K562 (cell line): ENCODE results near the gene MYO3B. TPM values are rescaled to one million over a fixed set of nuclear protein-coding genes. Genes with fewer than 3 reads are reported as not detected.
"Not testable (repeated sequence)": the region's sequence is repeated elsewhere in the genome, so short reads cannot be mapped to it uniquely, and the experiment has no call there.

Source experiments
- ATAC-seq: fragments of 200-7000 bp; cut with Tn5 transposase; 3 replicates; pipeline ENCODE4 v1.9.1; 2020; ENCODE audit warnings: moderate library complexity
- BruUV-seq: library from RNA; stranded (reverse); fragments of 400-500 nt; replicated peaks from 2 replicates; lab custom pipeline; 2021; lab: Mats Ljungman, UMichigan
- CTCF ChIA-PET: fragments of 300-600 bp; formaldehyde crosslinking; extraction: SDS; loops from one replicate; lab custom pipeline; 2021; ENCODE audit warnings: low intra/inter-chr PET ratio; lab: Yijun Ruan, JAX
- POLR2A ChIA-PET: fragments of 300-600, 350-650 bp; sonication (Branson Sonifier 250); formaldehyde crosslinking; extraction: SDS; loops from one replicate; lab custom pipeline; 2021; ENCODE audit warnings: antibody characterized with exemption, inconsistent platforms; lab: Yijun Ruan, JAX
- DNase-seq, 4 experiments: peaks; one replicate each; pipeline versions ENCODE4 v3.0.0 to v3.0.0-alpha.2; 2011 to 2018; ENCODE audit warnings: low spot score in 3 of 4, mixed read lengths in 3 of 4; ENCODE audit errors: extremely low read depth in 1 of 4
- FAIRE-seq: peaks from 2 replicates; lab custom pipeline; 2011; peaks lifted over from hg19 to GRCh38; lab: Jason Lieb, UNC
- H2AFZ ChIP-seq: 2 replicates; pipeline ENCODE4 v1.6.0; 2011; ENCODE audit warnings: low read depth, low read length, control low read depth, inconsistent platforms
- H3K27ac ChIP-seq: fragments of 200-600 bp; 3 replicates; pipeline ENCODE4 v1.8.0; 2011; ENCODE audit warnings: low read depth, mild to moderate bottlenecking, control low read depth, inconsistent platforms, low read length, moderate library complexity, mixed read lengths; ENCODE audit errors: extremely low read depth
- H3K27me3 ChIP-seq, 2 experiments: fragments of 300-600 bp in 1 of 2; 2 replicates in 1 of 2; 3 replicates in 1 of 2; pipeline versions ENCODE4 v1.6.0 to v1.8.0; 2011; ENCODE audit warnings: inconsistent platforms in 2 of 2, low read length in 2 of 2, mild to moderate bottlenecking in 1 of 2, mixed read lengths in 1 of 2, moderate library complexity in 1 of 2; ENCODE audit not compliant: control insufficient read depth in 2 of 2, insufficient read depth in 2 of 2
- H3K36me3 ChIP-seq: fragments of 300-600 bp; 3 replicates; pipeline ENCODE4 v1.8.0; 2011; ENCODE audit warnings: mild to moderate bottlenecking, low read length, inconsistent platforms; ENCODE audit not compliant: control insufficient read depth, insufficient read depth
- H3K4me1 ChIP-seq, 2 experiments: fragments of 200-600 bp in 1 of 2; replicated peaks in 1 of 2; 2 replicates in 1 of 2; 3 replicates in 1 of 2; pipeline versions ENCODE4 v1.5.1 to v1.8.0; 2011; ENCODE audit warnings: inconsistent platforms in 2 of 2, low read length in 2 of 2, mild to moderate bottlenecking in 1 of 2, mixed read lengths in 1 of 2, moderate library complexity in 1 of 2; ENCODE audit not compliant: control insufficient read depth in 2 of 2, insufficient read depth in 2 of 2
- H3K4me2 ChIP-seq: 2 replicates; pipeline ENCODE4 v1.6.1; 2011; ENCODE audit warnings: low read length, control low read depth, inconsistent platforms, mixed read lengths; ENCODE audit not compliant: insufficient read depth
- H3K4me3 ChIP-seq: fragments of 200-600 bp; sonication (generic), shearing (Covaris generic); 2 replicates; pipeline ENCODE4 v1.5.1; 2016; ENCODE audit warnings: control low read depth, inconsistent platforms
- H3K79me2 ChIP-seq: fragments of 200-600 bp; 3 replicates; pipeline ENCODE4 v1.8.0; 2011; ENCODE audit warnings: low read length, inconsistent platforms; ENCODE audit not compliant: control insufficient read depth, insufficient read depth
- H3K9ac ChIP-seq, 2 experiments: 2 replicates each; pipeline versions ENCODE4 v1.6.0 to v1.6.1; 2011; ENCODE audit warnings: low read depth in 2 of 2, low read length in 2 of 2, control low read depth in 1 of 2, inconsistent platforms in 1 of 2, mild to moderate bottlenecking in 1 of 2, mixed read lengths in 1 of 2; ENCODE audit not compliant: insufficient read depth in 1 of 2
- H3K9me1 ChIP-seq: one replicate; pipeline ENCODE4 v1.6.0; 2011; ENCODE audit warnings: inconsistent platforms, mild to moderate bottlenecking, low read length, moderate library complexity; ENCODE audit not compliant: control insufficient read depth, insufficient read depth
- H3K9me3 ChIP-seq: replicated peaks from 2 replicates; pipeline ENCODE4 v1.5.1; 2011; ENCODE audit warnings: low read depth, low read length, inconsistent platforms; ENCODE audit not compliant: control insufficient read depth, insufficient read depth
- H4K20me1 ChIP-seq: replicated peaks from 2 replicates; pipeline ENCODE4 v1.6.1; 2011; ENCODE audit warnings: low read length, inconsistent platforms, mixed read lengths; ENCODE audit not compliant: control insufficient read depth, insufficient read depth
- ARNT ChIP-seq, 2 experiments: fragments of 450-650 bp; IDR thresholded peaks; 2 replicates each; pipeline ENCODE4 v1.6.1; 2016; ENCODE audit warnings: mild to moderate bottlenecking in 1 of 2
- BCOR ChIP-seq: fragments of 450-650 bp; IDR thresholded peaks from 2 replicates; pipeline ENCODE4 v1.6.1; 2016
- GABPA ChIP-seq: fragments of 200-800 bp; sonication (Bioruptor generic); conservative IDR thresholded peaks from 2 replicates; pipeline ENCODE4 v1.6.1; 2016; ENCODE audit warnings: low read depth, missing genetic modification characterization, missing compliant biosample characterization
- KDM1A ChIP-seq, 2 experiments: fragments of 450-650 bp; IDR thresholded peaks; 2 replicates each; pipeline ENCODE4 v1.6.1; 2016; ENCODE audit warnings: mild to moderate bottlenecking in 2 of 2
- RAD21 ChIP-seq, 2 experiments: fragments of 250-450 bp in 1 of 2; fragments of 450-650 bp in 1 of 2; sonication (Bioruptor Pico) in 1 of 2; formaldehyde crosslinking in 1 of 2; IDR thresholded peaks in 1 of 2; conservative IDR thresholded peaks in 1 of 2; 2 replicates each; pipeline versions ENCODE4 v1.4.0 to v1.8.0; 2020 to 2022; ENCODE audit warnings: mild to moderate bottlenecking in 2 of 2, moderate library complexity in 1 of 2
- RBM25 ChIP-seq: fragments of 200-400 bp; formaldehyde crosslinking; IDR thresholded peaks from 2 replicates; pipeline ENCODE4 v1.6.1; 2018; ENCODE audit warnings: low read length, low read depth, moderate library complexity; ENCODE audit not compliant: severe bottlenecking
- ZNF146 ChIP-seq: IDR thresholded peaks from one replicate; pipeline ENCODE4 v1.6.1; 2018; ENCODE audit warnings: missing compliant biosample characterization; ENCODE audit not compliant: unreplicated experiment
- ZNF263 ChIP-seq: sonication (generic); formaldehyde crosslinking; IDR thresholded peaks from 2 replicates; pipeline ENCODE4 v1.8.0; 2022; ENCODE audit warnings: mild to moderate bottlenecking, missing genetic modification reagents, borderline replicate concordance
- WGBS: fragments of 100-300 bp; shearing (Covaris generic); methylation state at CpG from one replicate; pipeline ENCODE4 v1.1.6; 2016; ENCODE audit warnings: low coverage, mixed read lengths; ENCODE audit not compliant: insufficient coverage; ENCODE audit errors: missing lambda C conversion rate; 5-methylcytosine and 5-hydroxymethylcytosine counted together
- in situ Hi-C: fragments of 300-500 bp; cut with MboI; formaldehyde crosslinking; loops from 4 replicates; pipeline ENCODE4 v1.15.0; 2018; ENCODE audit warnings: inconsistent platforms, mixed read lengths
- intact Hi-C: fragments of 100-400 bp; cut with micrococcal nuclease; formaldehyde crosslinking; loops from 2 replicates; pipeline ENCODE4 v1.14.2; 2022
- polyA plus RNA-seq, 8 experiments: library from polyadenylated mRNA; depleted of rRNA in 4 of 8; stranded (reverse) in 5 of 8; unstranded in 3 of 8; fragments of >200 nt; fragmentation: Nextera tagmentation in 2 of 8; fragmentation: Illumina TruSeq in 1 of 8; extraction: Ambion mirVana in 2 of 8; extraction: Trizol in 1 of 8; gene quantifications; 2 replicates each; pipeline versions ENCODE4 v1.2.1 to v1.2.3, GENCODE V29; 2011 to 2014; ENCODE audit warnings: inconsistent platforms in 1 of 8, missing spikeins in 1 of 8
- total RNA-seq, 7 experiments: library from RNA; depleted of rRNA in 6 of 7; stranded (reverse); fragments of >200 nt in 6 of 7; fragmentation: Illumina TruSeq in 2 of 7; extraction: Trizol in 2 of 7; gene quantifications; 2 replicates each; pipeline versions ENCODE4 v1.2.1 to v1.2.3, GENCODE V29; 2011 to 2021; ENCODE audit warnings: low replicate concordance in 1 of 7
- TF ChIP-seq, protein P1 (sequence below), 2 experiments: fragments of 250-450 bp in 1 of 2; fragments of 450-650 bp in 1 of 2; sonication (Bioruptor Pico) in 1 of 2; IDR thresholded peaks; 2 replicates each; pipeline versions ENCODE4 v1.6.1 to v1.8.0; 2016 to 2021; ENCODE audit warnings: mild to moderate bottlenecking in 2 of 2, moderate library complexity in 2 of 2, missing compliant biosample characterization in 1 of 2, missing genetic modification characterization in 1 of 2
- TF ChIP-seq, protein P2 (sequence below), 3 experiments: IDR thresholded peaks in 2 of 3; conservative IDR thresholded peaks in 1 of 3; 2 replicates each; pipeline ENCODE4 v1.5.1; 2011 to 2012; ENCODE audit warnings: low read length in 3 of 3, mild to moderate bottlenecking in 3 of 3, control low read depth in 2 of 3, improper control_type of control experiment in 1 of 3, inconsistent platforms in 1 of 3, low read depth in 1 of 3, mixed read lengths in 1 of 3, moderate library complexity in 1 of 3; ENCODE audit not compliant: insufficient read depth in 2 of 3

The MYO3B gene
- total and polyA plus RNA-seq, 9 of the 15 experiments (the other 6 are each of a cell fraction or from before 2014, with no cell fraction given) = 2.7 to 6.5 (median 3.6) TPM

DNA sequence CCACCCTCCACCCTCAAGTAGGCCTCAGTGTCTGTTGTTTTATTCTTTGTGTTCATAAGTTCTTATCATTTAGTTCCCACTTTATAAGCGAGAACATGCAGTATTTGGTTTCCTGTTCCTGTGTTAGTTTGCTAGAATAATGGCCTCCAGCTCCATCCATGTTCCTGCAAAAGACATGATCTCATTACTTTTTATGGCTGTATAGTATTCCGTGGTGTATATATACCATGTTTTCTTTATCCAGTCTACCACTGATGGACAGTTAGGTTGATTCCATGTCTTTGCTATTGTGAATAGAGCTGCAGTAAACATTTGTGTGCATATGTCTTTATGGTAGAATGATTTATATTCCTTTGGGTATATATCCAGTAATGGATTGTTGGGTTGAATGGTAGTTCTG is 101.7 kb downstream of the MYO3B start:
- H4K20me1 ChIP-seq, FAIRE-seq, H3K27me3 ChIP-seq, intact Hi-C loops, ATAC-seq, POLR2A ChIA-PET, BruUV-seq, H3K4me3 ChIP-seq, H3K79me2 ChIP-seq, H3K9me3 ChIP-seq, CTCF ChIA-PET, in situ Hi-C loops, H3K27ac ChIP-seq, H3K4me2 ChIP-seq, H3K36me3 ChIP-seq, H2AFZ ChIP-seq, H3K4me1 ChIP-seq, DNase-seq, H3K9me1 ChIP-seq, H3K9ac ChIP-seq: not testable (repeated sequence)
- TF ChIP-seq RBM25 (peak; percentile 61), ZNF146 (CRISPR knock-in tag) (peak; percentile 98), BCOR (peak; percentile 61), KDM1A (IDR thresholded peaks at IDR 0.05) (peak in 1 of 2 experiments; percentile 45; a peak in 1 of 4 replicates)
- TF ChIP-seq, protein P1, sequence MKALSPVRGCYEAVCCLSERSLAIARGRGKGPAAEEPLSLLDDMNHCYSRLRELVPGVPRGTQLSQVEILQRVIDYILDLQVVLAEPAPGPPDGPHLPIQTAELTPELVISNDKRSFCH (CRISPR knock-in tag; IDR thresholded peaks at IDR 0.05) = not testable (repeated sequence)
- TF ChIP-seq, protein P1 (tag; IDR thresholded peaks at IDR 0.05) = 0 out of 2 replicates have a peak, but pooled peaks have one; percentile 33
- WGBS = 86% methylated on average over 2 of the region's 2 CpGs

DNA sequence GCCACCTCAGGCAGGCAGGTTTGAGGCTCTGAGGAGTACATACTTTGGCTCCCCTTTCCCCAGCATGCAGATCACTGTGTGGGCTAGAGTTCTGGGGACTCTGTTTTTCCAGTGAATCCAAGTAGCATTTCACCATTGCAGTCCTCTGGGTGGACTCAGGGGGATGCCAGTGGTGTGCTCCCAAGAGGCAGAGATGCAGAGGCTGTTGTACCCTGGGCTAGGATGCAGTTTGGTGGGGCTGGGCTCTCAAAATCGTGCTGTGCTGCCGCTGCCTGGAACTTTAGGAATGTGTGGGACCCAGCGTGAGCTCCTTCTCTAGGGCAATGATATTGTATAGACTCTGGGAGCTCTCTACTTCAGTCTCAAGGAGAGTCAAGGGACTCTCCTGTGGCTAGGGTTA is 104.9 kb downstream of the MYO3B start:
- no peak overlapping the region for H3K4me2 ChIP-seq
- WGBS = 36% methylated on average over 3 of the region's 3 CpGs
- CTCF ChIA-PET = no interaction called here
- H2AFZ ChIP-seq = peak overlapping the region; percentile 37
- in situ Hi-C loops = no loop called here
- no peak overlapping the region for H3K27ac ChIP-seq
- H3K9ac ChIP-seq = no peak overlapping the region
- H3K4me1 ChIP-seq = peaks cover 0 to 4% of the 10 kb centered on the region in 2 experiments; a peak in 2 of 5 replicates
- no peaks in the 10 kb centered on the region for H3K9me3 ChIP-seq
- DNase-seq (no peak), FAIRE-seq (no peak), ATAC-seq (peak; percentile 75)
- POLR2A ChIA-PET = interaction anchor here (1.2 to 2.9 kb wide), 4 partner anchors 9 to 17 kb away, joined by 4 to 8 read pairs (median 5); no protein-coding TSS in a partner anchor
- intact Hi-C loops = no loop called here
- BruUV-seq = no TSS peak
- H3K36me3 ChIP-seq = no peaks in the 10 kb centered on the region
- H3K79me2 ChIP-seq = no peaks in the 10 kb centered on the region
- no peaks in the 10 kb centered on the region for H3K9me1 ChIP-seq
- H3K4me3 ChIP-seq = no peak overlapping the region
- H4K20me1 ChIP-seq = no peaks in the 10 kb centered on the region
- TF ChIP-seq, protein P2, sequence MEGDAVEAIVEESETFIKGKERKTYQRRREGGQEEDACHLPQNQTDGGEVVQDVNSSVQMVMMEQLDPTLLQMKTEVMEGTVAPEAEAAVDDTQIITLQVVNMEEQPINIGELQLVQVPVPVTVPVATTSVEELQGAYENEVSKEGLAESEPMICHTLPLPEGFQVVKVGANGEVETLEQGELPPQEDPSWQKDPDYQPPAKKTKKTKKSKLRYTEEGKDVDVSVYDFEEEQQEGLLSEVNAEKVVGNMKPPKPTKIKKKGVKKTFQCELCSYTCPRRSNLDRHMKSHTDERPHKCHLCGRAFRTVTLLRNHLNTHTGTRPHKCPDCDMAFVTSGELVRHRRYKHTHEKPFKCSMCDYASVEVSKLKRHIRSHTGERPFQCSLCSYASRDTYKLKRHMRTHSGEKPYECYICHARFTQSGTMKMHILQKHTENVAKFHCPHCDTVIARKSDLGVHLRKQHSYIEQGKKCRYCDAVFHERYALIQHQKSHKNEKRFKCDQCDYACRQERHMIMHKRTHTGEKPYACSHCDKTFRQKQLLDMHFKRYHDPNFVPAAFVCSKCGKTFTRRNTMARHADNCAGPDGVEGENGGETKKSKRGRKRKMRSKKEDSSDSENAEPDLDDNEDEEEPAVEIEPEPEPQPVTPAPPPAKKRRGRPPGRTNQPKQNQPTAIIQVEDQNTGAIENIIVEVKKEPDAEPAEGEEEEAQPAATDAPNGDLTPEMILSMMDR (IDR thresholded peaks at IDR 0.05 in 2 of 3, conservative IDR thresholded peaks at IDR 0.05 in 1 of 3; ENCODE audit: insufficient read depth in 2 of 3, low read depth in 1 of 3, low read length in 3 of 3) = 0 out of 6 replicates have a peak, but pooled peaks of 1 of the 3 experiments have one; percentile 6
- TF ChIP-seq GABPA (tag) (no peak), RAD21 (CRISPR knock-in tag; conservative IDR thresholded peaks at IDR 0.05 in 1 of 2, IDR thresholded peaks at IDR 0.05 in 1 of 2) (0 out of 4 replicates have a peak, but pooled peaks of 1 of the 2 experiments have one; percentile 4), ARNT (IDR thresholded peaks at IDR 0.05) (no peak), ZNF263 (CRISPR knock-in tag) (peak; percentile 53; the same call in 1 of the 2 replicates)
- no peaks in the 10 kb centered on the region for H3K27me3 ChIP-seq
